OCI-M1 (cell line): ENCODE measurements around the gene EVA1B.

Experiments used
- DNase-seq: peaks from one replicate; lab custom pipeline; 2025; lab: John Stamatoyannopoulos, UW

The EVA1B gene

GRCh38 chr1:36279110-36279788 is 44.2 kb downstream of the EVA1B start:
- no peak for DNase-seq

GRCh38 chr1:36276688-36277087 is 46.8 kb downstream of the EVA1B start:
- no peak for DNase-seq

GRCh38 chr1:36274201-36274600 is 49.2 kb downstream of the EVA1B start:
- no peak for DNase-seq

GRCh38 chr1:36273024-36273423 is 50.4 kb downstream of the EVA1B start:
- no peak for DNase-seq
